HepG2 (cell line): ENCODE measurements around the gene NOL4L. TPM values are rescaled to one million over a fixed set of nuclear protein-coding genes. Genes with fewer than 3 reads are reported as not detected.

Experiments
- ARHGAP35 ChIP-seq: sonication (generic); formaldehyde crosslinking; IDR thresholded peaks from 2 replicates; pipeline ENCODE4 v1.9.0; 2022; ENCODE audit warnings: mild to moderate bottlenecking, inconsistent platforms, moderate library complexity, missing genetic modification reagents, borderline replicate concordance
- CHD4 ChIP-seq: fragments of 200-600 bp; sonication (generic); IDR thresholded peaks from 2 replicates; pipeline ENCODE4 v1.7.0; 2017; ENCODE audit warnings: mild to moderate bottlenecking, low read length, borderline replicate concordance
- FOSL2 ChIP-seq: sonication (generic); formaldehyde crosslinking; IDR thresholded peaks from 2 replicates; pipeline ENCODE4 v1.4.0; 2020; ENCODE audit warnings: missing genetic modification reagents
- HDAC2 ChIP-seq: sonication (generic); formaldehyde crosslinking; IDR thresholded peaks from 2 replicates; pipeline ENCODE4 v1.4.0; 2020; ENCODE audit warnings: missing genetic modification reagents
- HMG20B ChIP-seq: conservative IDR thresholded peaks from 2 replicates; pipeline ENCODE4 v1.6.1; 2016; ENCODE audit warnings: missing genetic modification reagents, missing compliant biosample characterization
- MAFF ChIP-seq: IDR thresholded peaks from 2 replicates; pipeline ENCODE4 v1.6.1; 2011; ENCODE audit warnings: low read depth, low read length, improper control_type of control experiment
- NCOA5 ChIP-seq: sonication (generic); formaldehyde crosslinking; IDR thresholded peaks from 2 replicates; pipeline ENCODE4 v1.4.0; 2020; ENCODE audit warnings: missing genetic modification reagents
- NR2C2 ChIP-seq: sonication (generic); formaldehyde crosslinking; IDR thresholded peaks from 2 replicates; pipeline ENCODE4 v1.4.0; 2020; ENCODE audit warnings: missing genetic modification reagents, mild to moderate bottlenecking, moderate library complexity, borderline replicate concordance
- SIN3B ChIP-seq: fragments of 150-350 bp; IDR thresholded peaks from 2 replicates; pipeline ENCODE4 v1.6.1; 2014; ENCODE audit warnings: low read length
- SMAD3 ChIP-seq: sonication (generic); formaldehyde crosslinking; IDR thresholded peaks from 2 replicates; pipeline ENCODE4 v1.4.0; 2020; ENCODE audit warnings: missing genetic modification reagents
- SPEN ChIP-seq: sonication (generic); formaldehyde crosslinking; IDR thresholded peaks from 2 replicates; pipeline ENCODE4 v1.5.1; 2020; ENCODE audit warnings: low read depth, mild to moderate bottlenecking, missing genetic modification reagents
- ZFX ChIP-seq: sonication (generic); formaldehyde crosslinking; IDR thresholded peaks from 2 replicates; pipeline ENCODE4 v1.4.0; 2020; ENCODE audit warnings: mild to moderate bottlenecking, low read depth, missing genetic modification reagents, moderate library complexity
- ZKSCAN8 ChIP-seq: IDR thresholded peaks from 2 replicates; pipeline ENCODE4 v1.6.1; 2016; ENCODE audit warnings: borderline replicate concordance, missing genetic modification reagents, missing compliant biosample characterization
- ZNF207 ChIP-seq: fragments of 450-650 bp; IDR thresholded peaks from 2 replicates; pipeline ENCODE4 v1.6.1; 2016; ENCODE audit warnings: antibody characterized with exemption, borderline replicate concordance
- ZNF34 ChIP-seq: sonication (generic); formaldehyde crosslinking; IDR thresholded peaks from 2 replicates; pipeline ENCODE4 v1.4.0; 2020; ENCODE audit warnings: mild to moderate bottlenecking, missing genetic modification reagents, borderline replicate concordance
- ZNF629 ChIP-seq: sonication (generic); formaldehyde crosslinking; conservative IDR thresholded peaks from 2 replicates; pipeline ENCODE4 v1.5.0; 2020; ENCODE audit warnings: missing genetic modification reagents
- ZNF777 ChIP-seq: sonication (generic); formaldehyde crosslinking; IDR thresholded peaks from 2 replicates; pipeline ENCODE4 v1.4.0; 2020; ENCODE audit warnings: missing genetic modification reagents
- ZSCAN29 ChIP-seq: sonication (generic); formaldehyde crosslinking; conservative IDR thresholded peaks from 2 replicates; pipeline ENCODE4 v1.4.0; 2020; ENCODE audit warnings: mild to moderate bottlenecking, missing genetic modification reagents
- ZSCAN30 ChIP-seq: sonication (generic); formaldehyde crosslinking; IDR thresholded peaks from 2 replicates; pipeline ENCODE4 v1.5.0; 2020; ENCODE audit warnings: mild to moderate bottlenecking, missing genetic modification reagents
- polyA plus RNA-seq, 8 experiments: library from polyadenylated mRNA; depleted of rRNA in 3 of 8; stranded (reverse) in 7 of 8; unstranded in 1 of 8; fragments of >200 nt; fragmentation: Illumina TruSeq in 4 of 8; extraction: Trizol in 4 of 8; gene quantifications; 2 replicates each; pipeline versions ENCODE4 v1.2.1 to v1.2.3, GENCODE V29; 2011 to 2016; ENCODE audit warnings: low read depth in 4 of 8, missing spikeins in 1 of 8, mixed read lengths in 1 of 8; ENCODE audit not compliant: insufficient read depth in 1 of 8
- total RNA-seq, 5 experiments: library from RNA; depleted of rRNA; stranded (reverse); fragments of >200 nt; fragmentation: Illumina TruSeq; extraction: Trizol; gene quantifications; 2 replicates each; pipeline ENCODE4 v1.2.3, GENCODE V29; 2016; ENCODE audit warnings: low read depth in 1 of 5
- TF ChIP-seq, protein P1 (sequence below): sonication (generic); formaldehyde crosslinking; IDR thresholded peaks from 2 replicates; pipeline ENCODE4 v1.5.1; 2020; ENCODE audit warnings: missing genetic modification reagents, mild to moderate bottlenecking, borderline replicate concordance
- TF ChIP-seq, protein P2 (sequence below): sonication (generic); formaldehyde crosslinking; IDR thresholded peaks from 2 replicates; pipeline ENCODE4 v1.4.0; 2020; ENCODE audit warnings: low read depth, missing genetic modification reagents
- TF ChIP-seq, protein P3 (sequence below): sonication (generic); formaldehyde crosslinking; IDR thresholded peaks from 2 replicates; pipeline ENCODE4 v1.5.1; 2020; ENCODE audit warnings: mild to moderate bottlenecking, moderate library complexity, missing genetic modification reagents

Gene NOL4L
- total and polyA plus RNA-seq, 2 of the 13 experiments (the other 11 are each of a cell fraction or from before 2014, with no cell fraction given), result 16.6 to 35.4 TPM

DNA sequence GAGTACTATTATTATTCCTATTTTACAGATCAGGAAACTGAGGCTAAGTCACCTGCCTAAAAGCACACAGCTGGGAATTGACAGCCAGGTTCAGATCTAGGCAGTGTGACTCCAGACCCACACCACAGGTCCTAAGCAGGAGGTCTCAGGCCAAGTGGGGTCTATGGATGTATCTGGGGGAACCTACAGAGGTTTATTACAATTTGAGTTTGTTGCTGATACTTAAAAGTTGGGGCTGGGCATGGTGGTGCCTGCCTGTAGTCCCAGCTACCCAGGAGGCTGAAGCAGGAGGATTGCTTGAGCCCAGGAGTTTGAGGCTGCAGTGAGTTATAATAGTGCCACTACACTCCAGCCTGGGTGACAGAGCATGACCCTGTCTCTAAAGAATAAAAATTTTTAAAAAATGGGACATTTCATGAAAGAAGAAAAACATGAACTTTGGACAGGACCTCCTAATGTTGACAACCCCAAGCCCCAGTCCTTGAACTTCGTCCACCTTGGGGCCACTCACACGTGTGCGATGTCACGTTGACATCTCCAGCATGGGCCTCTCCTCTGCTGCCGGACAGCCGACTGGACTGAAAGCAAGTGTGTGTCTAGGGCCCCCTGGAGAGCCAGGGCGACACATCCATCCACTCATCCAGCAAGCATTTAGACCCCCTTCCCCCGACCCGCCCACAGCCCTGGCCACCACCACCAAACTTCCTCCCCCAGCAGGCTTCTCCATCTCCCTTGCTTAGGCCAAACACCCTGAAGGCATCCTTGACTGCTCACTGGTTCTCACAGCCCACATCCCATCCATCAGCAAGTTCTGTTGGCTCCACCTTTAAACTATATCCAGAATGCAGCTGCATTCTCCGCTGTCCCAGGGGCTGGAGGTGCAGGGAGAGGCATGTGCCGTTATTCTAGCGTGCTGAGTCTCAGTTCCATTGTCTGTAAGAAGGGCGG lies 40.0 kb downstream of the NOL4L start (continued):
- TF ChIP-seq ZSCAN29 (CRISPR knock-in tag), result peak; percentile 96
- TF ChIP-seq ZSCAN30 (CRISPR knock-in tag), result no peak; the same call in none of the 2 replicates
- no peak for TF ChIP-seq ZNF207
- peak; percentile 91 for TF ChIP-seq CHD4
- TF ChIP-seq HMG20B, result peak; percentile 93
- 0 out of 2 replicates have a peak, but pooled peaks have one; percentile 40 for TF ChIP-seq ZNF777 (CRISPR knock-in tag)
- TF ChIP-seq SPEN (CRISPR knock-in tag), result peak; percentile 98
- TF ChIP-seq, protein P1, sequence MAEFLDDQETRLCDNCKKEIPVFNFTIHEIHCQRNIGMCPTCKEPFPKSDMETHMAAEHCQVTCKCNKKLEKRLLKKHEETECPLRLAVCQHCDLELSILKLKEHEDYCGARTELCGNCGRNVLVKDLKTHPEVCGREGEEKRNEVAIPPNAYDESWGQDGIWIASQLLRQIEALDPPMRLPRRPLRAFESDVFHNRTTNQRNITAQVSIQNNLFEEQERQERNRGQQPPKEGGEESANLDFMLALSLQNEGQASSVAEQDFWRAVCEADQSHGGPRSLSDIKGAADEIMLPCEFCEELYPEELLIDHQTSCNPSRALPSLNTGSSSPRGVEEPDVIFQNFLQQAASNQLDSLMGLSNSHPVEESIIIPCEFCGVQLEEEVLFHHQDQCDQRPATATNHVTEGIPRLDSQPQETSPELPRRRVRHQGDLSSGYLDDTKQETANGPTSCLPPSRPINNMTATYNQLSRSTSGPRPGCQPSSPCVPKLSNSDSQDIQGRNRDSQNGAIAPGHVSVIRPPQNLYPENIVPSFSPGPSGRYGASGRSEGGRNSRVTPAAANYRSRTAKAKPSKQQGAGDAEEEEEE, result peak; percentile 83; the same call in 1 of the 2 replicates
- peak; percentile 97 for TF ChIP-seq ZNF629 (CRISPR knock-in tag)
- TF ChIP-seq, protein P2, sequence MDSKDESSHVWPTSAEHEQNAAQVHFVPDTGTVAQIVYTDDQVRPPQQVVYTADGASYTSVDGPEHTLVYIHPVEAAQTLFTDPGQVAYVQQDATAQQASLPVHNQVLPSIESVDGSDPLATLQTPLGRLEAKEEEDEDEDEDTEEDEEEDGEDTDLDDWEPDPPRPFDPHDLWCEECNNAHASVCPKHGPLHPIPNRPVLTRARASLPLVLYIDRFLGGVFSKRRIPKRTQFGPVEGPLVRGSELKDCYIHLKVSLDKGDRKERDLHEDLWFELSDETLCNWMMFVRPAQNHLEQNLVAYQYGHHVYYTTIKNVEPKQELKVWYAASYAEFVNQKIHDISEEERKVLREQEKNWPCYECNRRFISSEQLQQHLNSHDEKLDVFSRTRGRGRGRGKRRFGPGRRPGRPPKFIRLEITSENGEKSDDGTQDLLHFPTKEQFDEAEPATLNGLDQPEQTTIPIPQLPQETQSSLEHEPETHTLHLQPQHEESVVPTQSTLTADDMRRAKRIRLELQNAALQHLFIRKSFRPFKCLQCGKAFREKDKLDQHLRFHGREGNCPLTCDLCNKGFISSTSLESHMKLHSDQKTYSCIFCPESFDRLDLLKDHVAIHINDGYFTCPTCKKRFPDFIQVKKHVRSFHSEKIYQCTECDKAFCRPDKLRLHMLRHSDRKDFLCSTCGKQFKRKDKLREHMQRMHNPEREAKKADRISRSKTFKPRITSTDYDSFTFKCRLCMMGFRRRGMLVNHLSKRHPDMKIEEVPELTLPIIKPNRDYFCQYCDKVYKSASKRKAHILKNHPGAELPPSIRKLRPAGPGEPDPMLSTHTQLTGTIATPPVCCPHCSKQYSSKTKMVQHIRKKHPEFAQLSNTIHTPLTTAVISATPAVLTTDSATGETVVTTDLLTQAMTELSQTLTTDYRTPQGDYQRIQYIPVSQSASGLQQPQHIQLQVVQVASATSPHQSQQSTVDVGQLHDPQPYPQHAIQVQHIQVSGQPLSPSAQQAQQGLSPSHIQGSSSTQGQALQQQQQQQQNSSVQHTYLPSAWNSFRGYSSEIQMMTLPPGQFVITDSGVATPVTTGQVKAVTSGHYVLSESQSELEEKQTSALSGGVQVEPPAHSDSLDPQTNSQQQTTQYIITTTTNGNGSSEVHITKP (CRISPR knock-in tag), result peak; percentile 84
- TF ChIP-seq SMAD3, result peak; percentile 99
- no peak for TF ChIP-seq NCOA5
- peak; percentile 100 for TF ChIP-seq HDAC2 (CRISPR knock-in tag)
- TF ChIP-seq FOSL2 (CRISPR knock-in tag), result peak; percentile 93
- TF ChIP-seq ZNF34 (CRISPR knock-in tag), result 0 out of 2 replicates have a peak, but pooled peaks have one; percentile 52
- TF ChIP-seq SIN3B, result 0 out of 2 replicates have a peak, but pooled peaks have one; percentile 27
- no peak; the same call in 1 of the 2 replicates for TF ChIP-seq ARHGAP35
- TF ChIP-seq, protein P3, sequence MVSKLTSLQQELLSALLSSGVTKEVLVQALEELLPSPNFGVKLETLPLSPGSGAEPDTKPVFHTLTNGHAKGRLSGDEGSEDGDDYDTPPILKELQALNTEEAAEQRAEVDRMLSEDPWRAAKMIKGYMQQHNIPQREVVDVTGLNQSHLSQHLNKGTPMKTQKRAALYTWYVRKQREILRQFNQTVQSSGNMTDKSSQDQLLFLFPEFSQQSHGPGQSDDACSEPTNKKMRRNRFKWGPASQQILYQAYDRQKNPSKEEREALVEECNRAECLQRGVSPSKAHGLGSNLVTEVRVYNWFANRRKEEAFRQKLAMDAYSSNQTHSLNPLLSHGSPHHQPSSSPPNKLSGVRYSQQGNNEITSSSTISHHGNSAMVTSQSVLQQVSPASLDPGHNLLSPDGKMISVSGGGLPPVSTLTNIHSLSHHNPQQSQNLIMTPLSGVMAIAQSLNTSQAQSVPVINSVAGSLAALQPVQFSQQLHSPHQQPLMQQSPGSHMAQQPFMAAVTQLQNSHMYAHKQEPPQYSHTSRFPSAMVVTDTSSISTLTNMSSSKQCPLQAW (CRISPR knock-in tag), result peak; percentile 97
- peak; percentile 94 for TF ChIP-seq NR2C2 (CRISPR knock-in tag)
- TF ChIP-seq ZKSCAN8, result peak; percentile 94
- TF ChIP-seq ZFX (CRISPR knock-in tag), result peak; percentile 93
- TF ChIP-seq MAFF, result peak; percentile 22; the same call in 1 of the 2 replicates
